GM12878 (cell line): Measurements from ENCODE around the gene CACNA2D3. TPM values are rescaled to one million over a fixed set of nuclear protein-coding genes. Genes with fewer than 3 reads are reported as not detected.

Source experiments
- EED ChIP-seq: sonication (generic); IDR thresholded peaks from 2 replicates; pipeline ENCODE4 v1.6.1; 2016; ENCODE audit warnings: antibody characterized with exemption, low read depth
- EZH2 ChIP-seq: IDR thresholded peaks from 2 replicates; pipeline ENCODE4 v1.6.1; 2012; ENCODE audit warnings: low read depth, mild to moderate bottlenecking, control low read depth, inconsistent platforms, low read length, borderline replicate concordance; ENCODE audit not compliant: control insufficient read depth
- HDAC2 ChIP-seq: fragments of 200-600 bp; sonication (generic); IDR thresholded peaks from 2 replicates; pipeline ENCODE4 v1.6.1; 2017
- IKZF2 ChIP-seq, 2 experiments: fragments of 450-650 bp; IDR thresholded peaks; 2 replicates each; pipeline ENCODE4 v1.6.1; 2017; ENCODE audit warnings: mild to moderate bottlenecking in 2 of 2, moderate library complexity in 2 of 2
- NFYB ChIP-seq: IDR thresholded peaks from 2 replicates; pipeline ENCODE4 v1.6.1; 2011; ENCODE audit warnings: low read depth, mild to moderate bottlenecking, low read length, improper control_type of control experiment, moderate library complexity; ENCODE audit not compliant: insufficient read depth
- POU2F2 ChIP-seq: IDR thresholded peaks from 3 replicates; pipeline ENCODE4 v1.6.1; 2011; ENCODE audit warnings: low read depth, mild to moderate bottlenecking, low read length, borderline replicate concordance
- SIN3A ChIP-seq: IDR thresholded peaks from 2 replicates; pipeline ENCODE4 v1.6.1; 2012; ENCODE audit warnings: low read depth, low read length, improper control_type of control experiment
- polyA plus RNA-seq, 11 experiments: library from polyadenylated mRNA; depleted of rRNA in 4 of 11; unstranded in 6 of 11; stranded (reverse) in 5 of 11; fragments of >200 nt; fragmentation: Nextera tagmentation in 4 of 11; fragmentation: Illumina TruSeq in 1 of 11; extraction: Ambion mirVana in 4 of 11; extraction: Trizol in 1 of 11; gene quantifications; 1 replicate in 1 of 11; 2 replicates in 10 of 11; pipeline versions ENCODE4 v1.2.1 to v1.2.3, GENCODE V29; 2011 to 2016; ENCODE audit warnings: inconsistent platforms in 2 of 11, missing spikeins in 2 of 11, low read depth in 1 of 11
- total RNA-seq, 4 experiments: library from RNA; depleted of rRNA in 3 of 4; stranded (reverse); fragments of >200 nt in 3 of 4; fragmentation: Illumina TruSeq in 1 of 4; extraction: Trizol in 1 of 4; gene quantifications; 2 replicates each; pipeline versions ENCODE4 v1.2.1 to v1.2.3, GENCODE V29; 2013 to 2021
- TF ChIP-seq, protein P1 (sequence below): fragments of 150-350 bp; IDR thresholded peaks from 2 replicates; pipeline ENCODE4 v1.6.1; 2016; ENCODE audit warnings: low read depth, low read length
- TF ChIP-seq, protein P2 (sequence below): fragments of 450-650 bp; IDR thresholded peaks from 2 replicates; pipeline ENCODE4 v1.6.1; 2014; ENCODE audit warnings: mild to moderate bottlenecking
- TF ChIP-seq, protein P3 (sequence below): fragments of 450-650 bp; IDR thresholded peaks from 2 replicates; pipeline ENCODE4 v1.6.1; 2017; ENCODE audit warnings: antibody characterized with exemption, mild to moderate bottlenecking, moderate library complexity

The CACNA2D3 gene
- total and polyA plus RNA-seq, 10 of the 15 experiments (the other 5 are each of a cell fraction or from before 2014, with no cell fraction given): not detected

DNA sequence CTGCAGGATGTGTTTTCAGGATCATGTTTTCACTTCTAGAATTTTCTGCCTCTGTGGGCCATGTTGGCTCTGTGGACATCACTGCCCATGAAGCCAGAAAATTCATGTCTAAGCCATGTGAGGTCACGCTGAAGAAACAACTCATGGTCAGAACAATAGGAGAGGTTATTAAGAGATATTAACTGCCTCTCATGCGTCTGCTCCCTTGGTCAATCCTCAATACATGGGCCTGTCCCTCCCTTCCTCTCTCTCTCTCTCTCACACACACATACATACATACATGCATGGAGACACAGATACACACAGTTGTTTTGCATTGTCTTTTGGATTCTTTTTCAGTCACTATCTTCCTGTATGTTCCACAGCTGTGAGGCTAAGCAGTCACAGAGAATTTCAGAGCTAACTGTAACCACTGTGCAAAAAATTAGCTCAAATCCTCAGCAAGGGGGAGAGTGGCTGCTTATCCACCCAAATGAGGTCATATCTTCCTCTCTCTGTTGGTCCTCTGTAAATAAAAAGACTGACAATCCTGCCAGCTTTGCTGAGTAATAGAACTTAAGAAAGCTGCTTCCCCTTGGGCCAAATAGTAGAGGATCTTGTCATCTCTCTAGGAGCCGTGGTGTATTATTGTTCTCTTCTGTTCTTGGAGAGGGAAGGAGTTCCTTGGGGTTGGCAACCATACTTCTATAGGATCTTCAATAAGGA is 759.9 kb downstream of the CACNA2D3 start (continued):
- TF ChIP-seq, protein P1, sequence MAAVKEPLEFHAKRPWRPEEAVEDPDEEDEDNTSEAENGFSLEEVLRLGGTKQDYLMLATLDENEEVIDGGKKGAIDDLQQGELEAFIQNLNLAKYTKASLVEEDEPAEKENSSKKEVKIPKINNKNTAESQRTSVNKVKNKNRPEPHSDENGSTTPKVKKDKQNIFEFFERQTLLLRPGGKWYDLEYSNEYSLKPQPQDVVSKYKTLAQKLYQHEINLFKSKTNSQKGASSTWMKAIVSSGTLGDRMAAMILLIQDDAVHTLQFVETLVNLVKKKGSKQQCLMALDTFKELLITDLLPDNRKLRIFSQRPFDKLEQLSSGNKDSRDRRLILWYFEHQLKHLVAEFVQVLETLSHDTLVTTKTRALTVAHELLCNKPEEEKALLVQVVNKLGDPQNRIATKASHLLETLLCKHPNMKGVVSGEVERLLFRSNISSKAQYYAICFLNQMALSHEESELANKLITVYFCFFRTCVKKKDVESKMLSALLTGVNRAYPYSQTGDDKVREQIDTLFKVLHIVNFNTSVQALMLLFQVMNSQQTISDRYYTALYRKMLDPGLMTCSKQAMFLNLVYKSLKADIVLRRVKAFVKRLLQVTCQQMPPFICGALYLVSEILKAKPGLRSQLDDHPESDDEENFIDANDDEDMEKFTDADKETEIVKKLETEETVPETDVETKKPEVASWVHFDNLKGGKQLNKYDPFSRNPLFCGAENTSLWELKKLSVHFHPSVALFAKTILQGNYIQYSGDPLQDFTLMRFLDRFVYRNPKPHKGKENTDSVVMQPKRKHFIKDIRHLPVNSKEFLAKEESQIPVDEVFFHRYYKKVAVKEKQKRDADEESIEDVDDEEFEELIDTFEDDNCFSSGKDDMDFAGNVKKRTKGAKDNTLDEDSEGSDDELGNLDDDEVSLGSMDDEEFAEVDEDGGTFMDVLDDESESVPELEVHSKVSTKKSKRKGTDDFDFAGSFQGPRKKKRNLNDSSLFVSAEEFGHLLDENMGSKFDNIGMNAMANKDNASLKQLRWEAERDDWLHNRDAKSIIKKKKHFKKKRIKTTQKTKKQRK: no peak
- no peak for TF ChIP-seq EED
- TF ChIP-seq, protein P2, sequence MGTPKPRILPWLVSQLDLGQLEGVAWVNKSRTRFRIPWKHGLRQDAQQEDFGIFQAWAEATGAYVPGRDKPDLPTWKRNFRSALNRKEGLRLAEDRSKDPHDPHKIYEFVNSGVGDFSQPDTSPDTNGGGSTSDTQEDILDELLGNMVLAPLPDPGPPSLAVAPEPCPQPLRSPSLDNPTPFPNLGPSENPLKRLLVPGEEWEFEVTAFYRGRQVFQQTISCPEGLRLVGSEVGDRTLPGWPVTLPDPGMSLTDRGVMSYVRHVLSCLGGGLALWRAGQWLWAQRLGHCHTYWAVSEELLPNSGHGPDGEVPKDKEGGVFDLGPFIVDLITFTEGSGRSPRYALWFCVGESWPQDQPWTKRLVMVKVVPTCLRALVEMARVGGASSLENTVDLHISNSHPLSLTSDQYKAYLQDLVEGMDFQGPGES: no peak
- no peak for TF ChIP-seq NFYB
- TF ChIP-seq SIN3A: no peak
- TF ChIP-seq IKZF2 (IDR thresholded peaks at IDR 0.05): no peak
- TF ChIP-seq EZH2: no peak
- no peak for TF ChIP-seq HDAC2
- TF ChIP-seq POU2F2: no peak
- TF ChIP-seq, protein P3, sequence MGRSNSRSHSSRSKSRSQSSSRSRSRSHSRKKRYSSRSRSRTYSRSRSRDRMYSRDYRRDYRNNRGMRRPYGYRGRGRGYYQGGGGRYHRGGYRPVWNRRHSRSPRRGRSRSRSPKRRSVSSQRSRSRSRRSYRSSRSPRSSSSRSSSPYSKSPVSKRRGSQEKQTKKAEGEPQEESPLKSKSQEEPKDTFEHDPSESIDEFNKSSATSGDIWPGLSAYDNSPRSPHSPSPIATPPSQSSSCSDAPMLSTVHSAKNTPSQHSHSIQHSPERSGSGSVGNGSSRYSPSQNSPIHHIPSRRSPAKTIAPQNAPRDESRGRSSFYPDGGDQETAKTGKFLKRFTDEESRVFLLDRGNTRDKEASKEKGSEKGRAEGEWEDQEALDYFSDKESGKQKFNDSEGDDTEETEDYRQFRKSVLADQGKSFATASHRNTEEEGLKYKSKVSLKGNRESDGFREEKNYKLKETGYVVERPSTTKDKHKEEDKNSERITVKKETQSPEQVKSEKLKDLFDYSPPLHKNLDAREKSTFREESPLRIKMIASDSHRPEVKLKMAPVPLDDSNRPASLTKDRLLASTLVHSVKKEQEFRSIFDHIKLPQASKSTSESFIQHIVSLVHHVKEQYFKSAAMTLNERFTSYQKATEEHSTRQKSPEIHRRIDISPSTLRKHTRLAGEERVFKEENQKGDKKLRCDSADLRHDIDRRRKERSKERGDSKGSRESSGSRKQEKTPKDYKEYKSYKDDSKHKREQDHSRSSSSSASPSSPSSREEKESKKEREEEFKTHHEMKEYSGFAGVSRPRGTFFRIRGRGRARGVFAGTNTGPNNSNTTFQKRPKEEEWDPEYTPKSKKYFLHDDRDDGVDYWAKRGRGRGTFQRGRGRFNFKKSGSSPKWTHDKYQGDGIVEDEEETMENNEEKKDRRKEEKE: no peak
